Measurements from ENCODE around the gene SGCA. TPM values are rescaled to one million over a fixed set of nuclear protein-coding genes. Genes with fewer than 3 reads are reported as not detected.

The SGCA gene
- total RNA-seq, 2 donors from 2014 or later = 0.51 to 2.6 TPM

DNA sequence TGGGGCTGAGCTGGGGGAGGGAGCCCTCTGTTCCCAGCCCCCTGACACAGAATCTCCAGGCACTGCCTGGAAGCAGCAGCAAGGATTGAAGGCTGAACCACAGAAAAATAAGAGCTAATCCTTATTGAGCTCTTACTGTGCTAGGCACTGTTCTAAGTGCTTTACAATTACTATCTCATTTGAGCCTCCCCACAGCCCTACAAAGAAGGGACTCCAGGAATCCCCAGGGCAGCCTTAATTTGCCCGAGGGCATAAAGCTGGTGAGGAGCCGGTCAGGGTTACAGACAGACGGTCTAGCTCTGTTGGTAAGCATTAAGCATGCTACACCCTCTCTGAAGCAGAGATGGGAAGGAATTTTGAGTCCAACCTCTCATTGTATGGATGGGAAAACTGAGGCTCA, 42.9 kb upstream of the SGCA start:
- Mint-ChIP-seq H3K27me3 (ENCODE audit: insufficient read depth) (peaks cover 24% of the 10 kb centered on the region), H3K9me3 (no peaks in the 10 kb centered on the region), H3K4me1 (peaks cover 22% of the 10 kb centered on the region), H3K27ac (no peak overlapping the region), H3K36me3 (ENCODE audit: low read depth) (no peaks in the 10 kb centered on the region), H3K4me3 (no peak overlapping the region)
- WGBS, 2 experiments (ENCODE audit: insufficient coverage in 1 of 2, insufficient read length in 1 of 2) = 77 to 85% methylated on average over 3 of the region's 3 CpGs
- DNase-seq = no peak
- TF ChIP-seq, protein P1, sequence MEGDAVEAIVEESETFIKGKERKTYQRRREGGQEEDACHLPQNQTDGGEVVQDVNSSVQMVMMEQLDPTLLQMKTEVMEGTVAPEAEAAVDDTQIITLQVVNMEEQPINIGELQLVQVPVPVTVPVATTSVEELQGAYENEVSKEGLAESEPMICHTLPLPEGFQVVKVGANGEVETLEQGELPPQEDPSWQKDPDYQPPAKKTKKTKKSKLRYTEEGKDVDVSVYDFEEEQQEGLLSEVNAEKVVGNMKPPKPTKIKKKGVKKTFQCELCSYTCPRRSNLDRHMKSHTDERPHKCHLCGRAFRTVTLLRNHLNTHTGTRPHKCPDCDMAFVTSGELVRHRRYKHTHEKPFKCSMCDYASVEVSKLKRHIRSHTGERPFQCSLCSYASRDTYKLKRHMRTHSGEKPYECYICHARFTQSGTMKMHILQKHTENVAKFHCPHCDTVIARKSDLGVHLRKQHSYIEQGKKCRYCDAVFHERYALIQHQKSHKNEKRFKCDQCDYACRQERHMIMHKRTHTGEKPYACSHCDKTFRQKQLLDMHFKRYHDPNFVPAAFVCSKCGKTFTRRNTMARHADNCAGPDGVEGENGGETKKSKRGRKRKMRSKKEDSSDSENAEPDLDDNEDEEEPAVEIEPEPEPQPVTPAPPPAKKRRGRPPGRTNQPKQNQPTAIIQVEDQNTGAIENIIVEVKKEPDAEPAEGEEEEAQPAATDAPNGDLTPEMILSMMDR (conservative IDR thresholded peaks at IDR 0.05) = no peak
- Histone ChIP-seq H3K27ac (ENCODE audit: low read depth, low read length) (no peak overlapping the region), H3K36me3 (ENCODE audit: control insufficient read depth, insufficient read depth, low read length) (no peaks in the 10 kb centered on the region), H3K27me3 (ENCODE audit: control insufficient read depth, insufficient read depth, low read length, poor library complexity, severe bottlenecking) (no peaks in the 10 kb centered on the region), H3K4me3 (ENCODE audit: low read length) (no peak overlapping the region), H3K9me3 (ENCODE audit: control insufficient read depth, low read length) (no peaks in the 10 kb centered on the region), H3K9ac (ENCODE audit: extremely low read depth, low read length, poor library complexity, severe bottlenecking) (no peak overlapping the region), H3K4me1 (ENCODE audit: control insufficient read depth, insufficient read depth, low read length) (peaks cover 5% of the 10 kb centered on the region)

DNA sequence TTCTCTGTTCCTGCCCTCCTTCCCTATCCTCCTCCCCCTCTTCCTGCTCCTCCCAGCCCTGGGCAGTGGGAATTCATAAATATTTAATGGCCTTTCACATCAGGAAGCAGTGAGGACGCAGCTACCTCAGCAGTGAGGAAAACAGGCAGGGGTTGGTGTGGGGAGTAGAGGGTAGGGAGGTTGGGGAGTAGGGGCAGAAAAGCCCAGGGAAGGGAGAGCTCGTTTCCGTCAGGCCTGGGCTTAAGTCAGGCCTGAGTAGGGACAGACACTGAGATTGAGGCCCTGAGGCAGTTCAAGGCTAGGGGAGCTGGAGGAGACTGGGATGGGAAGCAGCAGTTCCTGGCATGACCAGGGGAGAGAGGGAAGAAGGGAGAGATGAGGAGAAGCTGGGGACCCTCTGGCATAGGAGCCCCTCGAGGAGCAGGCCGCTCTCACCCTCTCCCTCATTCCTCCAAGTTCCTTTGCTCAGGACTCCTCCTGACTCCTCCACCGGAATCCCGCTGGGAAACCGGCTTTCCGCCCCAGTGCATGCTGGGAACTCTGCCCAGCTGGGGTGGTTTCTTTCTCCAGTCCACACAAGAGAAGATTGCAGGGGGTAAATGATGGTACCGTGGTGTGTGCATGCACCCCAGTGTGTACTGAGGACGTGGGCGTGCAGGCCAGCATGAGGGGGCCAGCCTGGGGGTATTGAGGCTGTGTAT, 42.0 kb upstream of the SGCA start:
- H3K9me3 Mint-ChIP-seq = no peaks in the 10 kb centered on the region
- Histone ChIP-seq H3K4me3 (ENCODE audit: low read length) (no peak overlapping the region), H3K9ac (ENCODE audit: extremely low read depth, low read length, poor library complexity, severe bottlenecking) (no peak overlapping the region), H3K4me1 (ENCODE audit: control insufficient read depth, insufficient read depth, low read length) (peaks cover 5% of the 10 kb centered on the region), H3K27me3 (ENCODE audit: control insufficient read depth, insufficient read depth, low read length, poor library complexity, severe bottlenecking) (no peaks in the 10 kb centered on the region), H3K9me3 (ENCODE audit: control insufficient read depth, low read length) (no peaks in the 10 kb centered on the region), H3K27ac (ENCODE audit: low read depth, low read length) (peak overlapping the region; percentile 66), H3K36me3 (ENCODE audit: control insufficient read depth, insufficient read depth, low read length) (no peaks in the 10 kb centered on the region)
- TF ChIP-seq, protein P1 (conservative IDR thresholded peaks at IDR 0.05) = no peak
- peak; percentile 87 for DNase-seq
- H3K4me1 Mint-ChIP-seq = peaks cover 28% of the 10 kb centered on the region
- no peak overlapping the region for H3K4me3 Mint-ChIP-seq
- peak overlapping the region; percentile 81 for H3K27ac Mint-ChIP-seq
- H3K27me3 Mint-ChIP-seq (ENCODE audit: insufficient read depth) = peaks cover 21% of the 10 kb centered on the region
- 43 to 59% methylated on average over 4 to 12 of the region's 12 CpGs for WGBS, 2 experiments (ENCODE audit: insufficient coverage in 1 of 2, insufficient read length in 1 of 2)
- no peaks in the 10 kb centered on the region for H3K36me3 Mint-ChIP-seq (ENCODE audit: low read depth)

DNA sequence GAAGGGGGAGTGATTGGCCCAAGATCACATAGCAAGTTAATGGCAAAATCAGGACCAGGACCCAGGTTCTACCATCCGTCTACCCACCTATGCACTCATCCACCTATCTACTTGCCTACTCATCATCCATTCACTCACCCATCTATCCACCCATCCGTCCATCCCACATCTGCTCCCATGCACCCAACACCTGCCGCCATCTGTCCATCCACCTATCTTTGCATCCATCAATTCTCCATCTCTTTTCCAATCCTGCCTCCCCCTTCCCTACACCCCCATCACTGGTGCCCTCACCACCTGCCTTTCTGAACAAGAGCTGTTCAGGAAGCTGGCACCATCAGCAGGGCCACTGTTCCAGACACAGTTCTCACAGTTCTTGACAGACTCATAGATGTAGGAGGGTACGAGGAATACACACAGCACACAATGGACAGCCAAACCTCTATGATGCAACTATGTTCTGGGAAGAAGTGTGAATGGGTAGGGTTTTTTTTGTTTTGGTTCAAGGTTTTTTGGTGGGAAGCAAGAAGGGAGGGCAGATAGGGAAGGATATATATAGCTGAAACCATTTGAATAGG, 40.3 kb upstream of the SGCA start:
- Histone ChIP-seq H3K4me3 (ENCODE audit: low read length) (no peak overlapping the region), H3K27me3 (ENCODE audit: control insufficient read depth, insufficient read depth, low read length, poor library complexity, severe bottlenecking) (no peaks in the 10 kb centered on the region), H3K9ac (ENCODE audit: extremely low read depth, low read length, poor library complexity, severe bottlenecking) (no peak overlapping the region), H3K27ac (ENCODE audit: low read depth, low read length) (no peak overlapping the region), H3K36me3 (ENCODE audit: control insufficient read depth, insufficient read depth, low read length) (no peaks in the 10 kb centered on the region), H3K4me1 (ENCODE audit: control insufficient read depth, insufficient read depth, low read length) (peaks cover 5% of the 10 kb centered on the region), H3K9me3 (ENCODE audit: control insufficient read depth, low read length) (no peaks in the 10 kb centered on the region)
- TF ChIP-seq, protein P1 (conservative IDR thresholded peaks at IDR 0.05) = no peak
- no peaks in the 10 kb centered on the region for H3K9me3 Mint-ChIP-seq
- H3K4me1 Mint-ChIP-seq = peaks cover 31% of the 10 kb centered on the region
- no peak for DNase-seq
- H3K27ac Mint-ChIP-seq = no peak overlapping the region
- H3K27me3 Mint-ChIP-seq (ENCODE audit: insufficient read depth) = peaks cover 19% of the 10 kb centered on the region
- no peak overlapping the region for H3K4me3 Mint-ChIP-seq
- WGBS, 2 experiments (ENCODE audit: insufficient coverage in 1 of 2, insufficient read length in 1 of 2) = 92 to 93% methylated on average over 4 of the region's 4 CpGs
- H3K36me3 Mint-ChIP-seq (ENCODE audit: low read depth) = no peaks in the 10 kb centered on the region

All from endodermal cell (in vitro differentiated cells).